GM10266 (cell line): ENCODE results near the gene RUNX3.

Experiments
- DNase-seq: peaks from one replicate; pipeline ENCODE4 v3.0.0; 2012; ENCODE audit errors: extremely low spot score
- TF ChIP-seq, protein P1 (sequence below): IDR thresholded peaks from 2 replicates; pipeline ENCODE4 v1.5.1; 2012; ENCODE audit warnings: mild to moderate bottlenecking, low read depth; ENCODE audit not compliant: control insufficient read depth, insufficient read depth; ENCODE audit errors: missing control alignments

RUNX3 gene

DNA sequence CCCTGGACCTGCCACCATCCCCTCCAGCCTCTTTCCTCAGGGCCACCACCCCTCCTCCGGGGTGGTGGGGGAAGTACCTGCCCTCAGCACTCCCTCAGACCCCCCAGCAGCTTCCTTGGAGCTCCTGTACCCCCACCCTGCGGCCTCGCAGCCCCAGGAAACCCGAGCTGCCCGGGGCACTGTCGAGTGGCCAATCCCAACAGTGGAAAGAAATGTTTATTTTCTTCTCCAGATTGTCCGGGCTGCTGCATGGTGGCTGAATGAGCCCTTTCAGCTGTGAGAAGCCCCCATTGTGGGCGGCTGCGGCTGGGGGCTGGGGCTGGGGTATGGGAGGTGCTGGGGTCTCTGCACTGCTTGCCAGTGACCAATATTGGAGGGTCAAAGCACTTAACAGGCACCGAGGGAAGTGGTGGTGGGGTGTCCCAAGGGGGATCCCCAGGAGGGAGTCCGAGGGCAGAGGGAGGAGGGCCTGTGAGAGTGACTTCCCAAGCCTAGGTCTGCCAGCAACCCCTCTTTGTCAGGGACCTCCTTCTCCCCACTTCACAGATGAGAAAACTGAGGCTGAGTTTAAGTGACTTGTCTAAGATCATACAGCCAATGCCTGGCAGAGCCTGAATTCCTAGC is 25.2 kb downstream of the RUNX3 start:
- peak; percentile 22 for DNase-seq
- TF ChIP-seq, protein P1, sequence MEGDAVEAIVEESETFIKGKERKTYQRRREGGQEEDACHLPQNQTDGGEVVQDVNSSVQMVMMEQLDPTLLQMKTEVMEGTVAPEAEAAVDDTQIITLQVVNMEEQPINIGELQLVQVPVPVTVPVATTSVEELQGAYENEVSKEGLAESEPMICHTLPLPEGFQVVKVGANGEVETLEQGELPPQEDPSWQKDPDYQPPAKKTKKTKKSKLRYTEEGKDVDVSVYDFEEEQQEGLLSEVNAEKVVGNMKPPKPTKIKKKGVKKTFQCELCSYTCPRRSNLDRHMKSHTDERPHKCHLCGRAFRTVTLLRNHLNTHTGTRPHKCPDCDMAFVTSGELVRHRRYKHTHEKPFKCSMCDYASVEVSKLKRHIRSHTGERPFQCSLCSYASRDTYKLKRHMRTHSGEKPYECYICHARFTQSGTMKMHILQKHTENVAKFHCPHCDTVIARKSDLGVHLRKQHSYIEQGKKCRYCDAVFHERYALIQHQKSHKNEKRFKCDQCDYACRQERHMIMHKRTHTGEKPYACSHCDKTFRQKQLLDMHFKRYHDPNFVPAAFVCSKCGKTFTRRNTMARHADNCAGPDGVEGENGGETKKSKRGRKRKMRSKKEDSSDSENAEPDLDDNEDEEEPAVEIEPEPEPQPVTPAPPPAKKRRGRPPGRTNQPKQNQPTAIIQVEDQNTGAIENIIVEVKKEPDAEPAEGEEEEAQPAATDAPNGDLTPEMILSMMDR: no peak

DNA sequence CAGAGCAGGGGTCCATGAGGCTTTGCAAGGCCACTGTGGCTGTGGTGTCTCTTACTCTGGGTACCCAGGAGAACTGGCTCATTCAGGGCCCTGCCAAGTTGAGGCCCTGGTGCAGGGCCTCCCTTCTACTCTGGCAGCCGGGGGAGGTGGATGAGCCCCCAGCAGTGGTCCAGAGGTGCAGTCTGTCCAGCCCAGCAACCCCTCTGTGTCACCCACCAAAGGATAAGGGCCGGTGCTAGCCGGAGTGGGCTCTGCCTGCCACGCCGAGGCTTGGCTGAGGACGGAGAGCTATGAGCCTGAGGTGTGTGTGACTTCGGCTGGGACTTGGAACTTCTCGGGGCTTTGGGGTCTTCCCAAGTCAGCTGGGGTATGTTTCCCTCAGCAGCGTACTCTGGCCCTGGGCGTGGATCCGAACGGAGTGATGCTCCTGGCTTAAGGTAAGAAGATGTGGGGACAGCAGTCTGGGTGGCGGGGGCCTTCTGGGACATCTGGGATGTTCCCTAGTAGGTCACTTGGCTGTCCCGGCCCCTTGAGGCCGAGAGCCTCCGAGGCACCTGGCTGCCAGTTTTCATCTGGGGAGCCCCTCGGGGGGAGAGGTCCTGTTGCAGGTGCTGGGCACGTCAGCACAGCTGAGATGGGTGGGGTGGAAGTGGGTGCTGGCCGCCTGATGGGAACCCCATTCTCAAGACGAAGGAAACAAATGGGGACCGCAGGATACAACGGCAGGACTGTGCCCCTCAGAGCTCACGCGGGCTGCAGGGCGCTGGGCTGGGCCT is 25.9 kb downstream of the RUNX3 start:
- TF ChIP-seq, protein P1: no peak
- DNase-seq: peak; percentile 20

DNA sequence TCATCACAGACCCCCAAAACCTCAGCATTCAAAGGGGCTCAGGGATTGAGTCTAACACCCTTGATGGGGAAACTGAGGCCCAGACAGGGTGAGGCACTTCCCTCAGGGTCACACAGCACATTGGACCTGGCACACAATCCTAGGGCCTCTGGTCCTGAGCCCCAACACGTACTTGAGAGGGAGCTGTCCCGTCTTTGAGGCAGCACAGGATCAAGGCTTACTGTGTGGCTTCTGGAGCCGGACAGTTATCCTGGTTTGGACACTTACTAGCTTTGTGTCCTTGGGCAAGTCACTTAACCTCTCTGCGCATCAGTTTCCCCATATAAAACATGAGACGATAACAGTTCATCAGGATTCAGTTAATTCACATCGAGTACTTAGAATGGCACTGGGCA is 26.5 kb downstream of the RUNX3 start:
- peak; percentile 14 for DNase-seq
- TF ChIP-seq, protein P1: no peak

DNA sequence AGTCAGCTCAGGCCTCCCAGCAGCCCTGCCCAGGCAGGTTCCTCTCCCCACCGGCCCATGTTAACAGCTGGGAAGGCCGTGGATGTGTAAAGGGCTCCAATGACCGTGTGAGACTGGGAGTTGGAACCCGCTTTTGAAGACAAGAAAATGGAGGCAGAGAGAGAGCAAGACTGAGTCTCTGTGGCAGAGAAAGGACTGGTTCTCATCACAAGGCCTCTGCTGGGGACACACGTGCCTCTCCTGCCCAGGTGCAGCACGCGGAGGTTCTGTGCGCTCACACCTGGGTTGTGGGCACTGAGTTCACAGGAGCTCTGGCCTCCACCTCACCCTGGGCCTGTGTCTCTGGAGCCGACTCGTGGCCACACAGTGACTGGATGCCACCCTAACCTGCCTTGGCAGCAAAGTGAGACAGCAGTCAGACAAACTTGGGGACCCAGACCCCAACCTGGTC is 27.0 kb downstream of the RUNX3 start:
- peak; percentile 28 for DNase-seq
- TF ChIP-seq, protein P1: no peak

DNA sequence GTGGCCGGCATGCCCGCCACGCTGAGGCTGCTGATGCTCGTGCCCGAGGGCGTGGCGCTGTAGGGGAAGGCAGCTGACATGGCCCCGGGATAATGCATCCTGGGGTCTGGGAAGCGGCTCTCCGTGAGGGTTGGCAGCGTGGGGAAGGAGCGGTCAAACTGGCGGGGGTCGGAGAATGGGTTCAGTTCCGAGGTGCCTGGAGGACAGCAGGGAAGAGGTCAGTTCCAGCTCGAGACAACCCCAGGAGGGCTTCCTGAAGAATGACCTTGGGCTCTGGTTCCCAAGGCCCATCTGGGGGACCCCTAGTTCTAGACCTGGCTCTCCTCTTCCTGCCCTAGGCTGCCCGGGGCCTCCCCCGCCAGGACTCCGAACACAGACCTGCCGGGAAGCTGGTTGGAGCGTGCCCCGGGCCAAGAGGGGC is 27.6 kb downstream of the RUNX3 start:
- TF ChIP-seq, protein P1: no peak

DNA sequence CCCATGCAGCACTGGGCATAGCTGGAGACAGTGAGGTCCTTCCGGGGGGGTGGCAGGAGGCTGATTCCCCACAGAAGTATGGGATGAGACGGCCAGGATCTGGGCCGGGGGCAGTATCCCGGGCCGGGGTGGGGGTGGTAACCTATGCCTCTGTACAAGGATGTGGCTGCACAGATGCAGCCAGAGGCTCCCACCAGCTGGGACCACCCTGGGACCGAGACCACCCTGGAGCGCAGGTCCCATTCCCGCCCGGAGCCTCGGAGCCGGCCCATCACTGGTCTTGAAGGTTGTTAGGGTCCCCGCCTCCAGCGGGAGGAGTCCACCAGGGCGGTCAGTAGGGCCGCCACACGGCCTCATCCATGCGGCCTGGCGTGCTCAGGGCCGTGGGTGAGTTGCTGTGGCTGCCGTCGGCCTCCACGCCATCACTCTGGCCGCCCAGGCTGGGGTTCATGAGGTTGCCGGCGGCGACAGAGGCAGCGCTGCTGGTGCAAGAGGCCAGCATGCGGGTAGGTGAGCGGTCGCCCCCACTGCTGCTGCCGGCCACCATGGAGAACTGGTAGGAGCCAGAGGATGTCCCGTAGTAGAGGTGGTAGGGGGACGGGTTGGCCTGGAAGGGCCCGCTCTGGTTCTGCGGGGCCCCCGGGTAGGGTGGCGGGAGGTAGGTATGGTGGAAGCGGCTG is 28.1 kb downstream of the RUNX3 start:
- peak; percentile 20 for DNase-seq
- TF ChIP-seq, protein P1: no peak

More for the DNA sequence above, 27.6 kb downstream of the RUNX3 start:
- no peak for DNase-seq
